Thyroid gland (tissue), 4 donors: ENCODE results near the gene ACVRL1. TPM values are rescaled to one million over a fixed set of nuclear protein-coding genes. Genes with fewer than 3 reads are reported as not detected.

ENCODE experiments used
- DNase-seq, 2 donors: peaks; one replicate each; pipeline ENCODE4 v3.0.0-alpha.2; 2019
- H3K27ac ChIP-seq, 3 donors: fragments of 200-600 bp; sonication (generic); 1 replicate in 2 of 3; 2 replicates in 1 of 3; pipeline ENCODE4 v1.5.1; 2016 to 2019; ENCODE audit warnings: mild to moderate bottlenecking in 1 of 3, moderate library complexity in 1 of 3
- H3K27me3 ChIP-seq: fragments of 200-600 bp; sonication (generic); one replicate; pipeline ENCODE4 v1.5.1; 2019
- H3K36me3 ChIP-seq, 2 donors: fragments of 200-600 bp; sonication (generic); one replicate each; pipeline ENCODE4 v1.5.1; 2016 to 2019
- H3K4me1 ChIP-seq, 2 donors: fragments of 200-600 bp; sonication (generic); one replicate each; pipeline ENCODE4 v1.5.1; 2017 to 2019
- H3K4me3 ChIP-seq, 3 donors: fragments of 200-600 bp; sonication (generic); replicated peaks in 1 of 3; 1 replicate in 2 of 3; 2 replicates in 1 of 3; pipeline ENCODE4 v1.5.1; 2016; ENCODE audit warnings: mild to moderate bottlenecking in 1 of 3
- H3K9me3 ChIP-seq: fragments of 200-600 bp; sonication (generic); one replicate; pipeline ENCODE4 v1.5.1; 2017
- POLR2A ChIP-seq, 2 donors: fragments of 450-650 bp; IDR thresholded peaks; one replicate each; pipeline ENCODE4 v1.6.1; 2017; ENCODE audit warnings: antibody characterized with exemption in 2 of 2, mild to moderate bottlenecking in 2 of 2, moderate library complexity in 1 of 2
- WGBS, 2 donors: methylation state at CpG; one replicate each; pipeline ENCODE4 v1.1.5; 2017; 5-methylcytosine and 5-hydroxymethylcytosine counted together
- intact Hi-C: fragments of 100-400 bp; cut with DNase I; formaldehyde crosslinking; loops from one replicate; pipeline ENCODE4 v1.15.1; 2023
- total RNA-seq, 4 donors: library from RNA; depleted of rRNA; stranded (reverse); fragments of >200 nt; gene quantifications; one replicate each; pipeline ENCODE4 v1.2.3, GENCODE V29; 2016
- TF ChIP-seq, protein P1 (sequence below), 6 experiments: fragments of 200-600 bp in 3 of 6; fragments of 450-650 bp in 3 of 6; sonication (generic) in 3 of 6; IDR thresholded peaks; one replicate each; pipeline ENCODE4 v1.5.1; 2016 to 2019; ENCODE audit warnings: antibody characterized with exemption in 6 of 6, mild to moderate bottlenecking in 2 of 6, inconsistent platforms in 1 of 6, moderate library complexity in 1 of 6

ACVRL1 gene
- total RNA-seq, 4 donors from 2014 or later = 61.9 to 133 (median 84.2) TPM

DNA sequence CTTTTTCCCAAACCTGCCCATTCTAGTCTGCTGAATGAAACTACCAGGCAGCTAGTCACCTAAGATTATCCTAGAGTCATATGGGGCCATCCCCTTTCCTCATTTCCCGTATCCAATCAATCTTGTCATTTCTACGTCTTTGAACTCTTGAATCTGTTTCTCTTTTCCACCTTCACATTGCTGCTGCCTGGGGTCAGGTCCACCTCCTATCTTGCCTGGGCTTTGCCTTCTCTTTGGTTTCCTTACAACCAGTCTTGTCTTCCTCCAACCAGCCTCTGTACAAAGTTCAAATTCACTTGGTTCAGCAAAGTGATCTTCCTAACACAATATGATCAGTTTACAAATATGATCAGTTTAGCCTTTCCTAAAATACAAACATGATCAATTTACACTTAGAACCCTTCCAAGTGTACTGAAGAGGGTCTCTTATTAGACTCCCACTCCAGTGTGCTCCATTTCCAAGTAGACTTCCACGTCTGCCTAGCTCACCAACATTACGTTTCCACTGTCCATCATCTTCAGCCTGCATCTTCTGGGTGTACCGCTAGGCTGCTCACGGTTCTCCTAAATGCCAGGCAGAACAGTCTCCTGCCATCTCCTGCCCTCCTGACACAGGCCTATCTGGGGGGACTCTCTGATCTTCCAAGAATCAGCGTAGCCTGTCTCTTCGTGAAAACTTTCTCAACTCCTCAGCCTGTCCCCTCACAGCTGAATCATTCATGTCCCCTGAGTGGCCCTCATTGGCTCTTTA lies 40.1 kb downstream of the ACVRL1 start:
- WGBS, 2 donors = 93 to 97% methylated on average over 8 of the region's 8 CpGs
- intact Hi-C loops = no loop called here
- Histone ChIP-seq H3K27ac (no peak overlapping the region), H3K4me3 (no peak overlapping the region), H3K9me3 (no peaks in the 10 kb centered on the region), H3K27me3 (no peaks in the 10 kb centered on the region), H3K36me3 (no peaks in the 10 kb centered on the region), H3K4me1 (peaks cover under 1 to 6% of the 10 kb centered on the region in 2 donors)
- no peak for DNase-seq
- no peak for TF ChIP-seq POLR2A (IDR thresholded peaks at IDR 0.05)
- TF ChIP-seq, protein P1, sequence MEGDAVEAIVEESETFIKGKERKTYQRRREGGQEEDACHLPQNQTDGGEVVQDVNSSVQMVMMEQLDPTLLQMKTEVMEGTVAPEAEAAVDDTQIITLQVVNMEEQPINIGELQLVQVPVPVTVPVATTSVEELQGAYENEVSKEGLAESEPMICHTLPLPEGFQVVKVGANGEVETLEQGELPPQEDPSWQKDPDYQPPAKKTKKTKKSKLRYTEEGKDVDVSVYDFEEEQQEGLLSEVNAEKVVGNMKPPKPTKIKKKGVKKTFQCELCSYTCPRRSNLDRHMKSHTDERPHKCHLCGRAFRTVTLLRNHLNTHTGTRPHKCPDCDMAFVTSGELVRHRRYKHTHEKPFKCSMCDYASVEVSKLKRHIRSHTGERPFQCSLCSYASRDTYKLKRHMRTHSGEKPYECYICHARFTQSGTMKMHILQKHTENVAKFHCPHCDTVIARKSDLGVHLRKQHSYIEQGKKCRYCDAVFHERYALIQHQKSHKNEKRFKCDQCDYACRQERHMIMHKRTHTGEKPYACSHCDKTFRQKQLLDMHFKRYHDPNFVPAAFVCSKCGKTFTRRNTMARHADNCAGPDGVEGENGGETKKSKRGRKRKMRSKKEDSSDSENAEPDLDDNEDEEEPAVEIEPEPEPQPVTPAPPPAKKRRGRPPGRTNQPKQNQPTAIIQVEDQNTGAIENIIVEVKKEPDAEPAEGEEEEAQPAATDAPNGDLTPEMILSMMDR (IDR thresholded peaks at IDR 0.05) = no peak

DNA sequence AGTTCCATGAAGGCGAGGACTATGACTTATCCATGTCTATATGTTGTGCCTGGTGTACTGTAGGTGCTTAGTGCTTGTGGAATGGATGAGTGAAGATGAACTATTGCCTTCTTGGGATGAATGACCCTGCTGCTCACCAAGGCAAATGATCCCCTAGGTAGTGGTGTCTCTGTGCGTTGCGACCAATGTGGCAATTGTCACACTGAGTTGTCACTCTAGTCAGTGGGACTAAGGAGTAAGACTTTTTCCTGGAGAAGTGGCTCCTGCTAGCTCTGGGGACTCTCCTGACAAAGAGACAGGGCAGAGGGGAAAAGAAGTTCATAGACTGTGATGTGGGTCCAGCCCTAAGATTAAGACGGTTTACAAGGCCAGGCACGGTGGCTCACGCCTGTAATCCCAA lies 40.8 kb downstream of the ACVRL1 start:
- H3K27ac ChIP-seq = no peak overlapping the region
- no peak for DNase-seq
- no peaks in the 10 kb centered on the region for H3K36me3 ChIP-seq
- intact Hi-C loops = no loop called here
- whole genome bisulfite sequencing, 2 donors = 93 to 96% methylated on average over 6 of the region's 6 CpGs
- peaks cover 4 to 7% of the 10 kb centered on the region in 2 donors for H3K4me1 ChIP-seq
- TF ChIP-seq, protein P1 (IDR thresholded peaks at IDR 0.05) = no peak
- no peak for TF ChIP-seq POLR2A (IDR thresholded peaks at IDR 0.05)
- no peaks in the 10 kb centered on the region for H3K9me3 ChIP-seq
- no peak overlapping the region for H3K4me3 ChIP-seq
- H3K27me3 ChIP-seq = no peaks in the 10 kb centered on the region

DNA sequence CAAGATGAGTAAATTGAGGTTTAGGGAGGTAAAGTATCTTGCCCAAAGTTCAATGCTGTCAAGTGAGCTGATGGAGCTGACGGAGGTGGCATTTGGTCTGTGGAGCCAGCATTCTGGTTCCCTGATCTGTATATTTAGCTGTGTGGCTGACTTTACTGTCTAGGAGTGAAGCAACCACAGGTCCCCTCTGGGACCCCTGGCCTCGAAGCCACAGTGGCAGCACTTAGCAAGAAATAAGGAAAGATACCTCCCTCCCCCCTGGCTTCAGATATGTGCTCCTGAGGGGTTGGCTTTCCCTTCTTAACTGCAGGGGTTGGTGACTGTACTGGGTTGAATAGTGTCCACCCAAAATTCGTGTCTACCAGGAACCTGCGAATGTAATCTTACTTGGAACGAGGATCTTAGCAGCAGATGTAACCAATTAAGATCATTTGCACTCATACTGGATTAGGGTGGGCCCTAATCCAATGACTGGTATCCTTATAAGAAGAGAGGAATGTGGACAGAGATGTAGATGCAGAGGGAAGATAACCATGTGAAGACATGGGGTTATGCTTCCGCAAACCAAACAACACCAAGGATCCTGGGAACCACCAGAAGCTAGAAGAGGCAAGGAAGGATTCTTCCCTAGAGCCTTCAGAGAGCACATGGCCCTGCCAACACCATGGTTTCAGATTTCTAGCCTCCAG lies 42.2 kb downstream of the ACVRL1 start:
- TF ChIP-seq POLR2A (IDR thresholded peaks at IDR 0.05) = no peak
- TF ChIP-seq, protein P1 (IDR thresholded peaks at IDR 0.05) = no peak
- no peak overlapping the region for H3K27ac ChIP-seq
- H3K4me1 ChIP-seq = peaks cover 18 to 19% of the 10 kb centered on the region in 2 donors
- no peaks in the 10 kb centered on the region for H3K9me3 ChIP-seq
- no peaks in the 10 kb centered on the region for H3K36me3 ChIP-seq
- H3K27me3 ChIP-seq = no peaks in the 10 kb centered on the region
- no peak for DNase-seq
- intact Hi-C loops = no loop called here
- WGBS, 2 donors = 72 to 75% methylated on average over 6 of the region's 6 CpGs
- no peak overlapping the region for H3K4me3 ChIP-seq

DNA sequence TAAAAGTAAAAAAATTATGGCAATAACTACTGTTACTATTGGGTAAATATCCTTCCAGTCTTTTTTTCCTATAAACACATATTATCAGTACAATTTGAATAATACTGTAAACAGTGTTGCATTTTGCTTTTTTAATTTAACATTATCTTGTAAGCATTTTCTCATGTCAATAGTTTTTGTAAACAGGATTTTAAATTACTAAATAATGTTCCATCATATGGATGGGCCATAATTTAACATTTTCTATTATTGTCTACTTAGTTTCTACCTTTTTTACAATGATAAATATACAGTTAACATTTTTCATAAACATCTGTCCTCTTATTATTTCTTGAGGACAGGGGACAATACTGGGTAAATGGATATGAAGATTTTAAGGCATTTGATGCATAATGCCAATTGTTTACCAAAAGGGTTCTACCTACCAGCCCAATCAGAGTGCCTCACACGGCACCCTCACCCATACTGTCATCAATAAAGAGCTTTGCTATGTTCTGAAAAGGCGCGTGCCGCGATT lies 43.4 kb downstream of the ACVRL1 start:
- Histone ChIP-seq H3K4me1 (peaks cover 26 to 31% of the 10 kb centered on the region in 2 donors), H3K36me3 (no peaks in the 10 kb centered on the region), H3K27ac (peak overlapping the region in 2 of 3 donors; percentile 13 to 56), H3K4me3 (peak overlapping the region in 2 of 3 donors; percentile 2 to 35), H3K9me3 (no peaks in the 10 kb centered on the region), H3K27me3 (no peaks in the 10 kb centered on the region)
- intact Hi-C loops = no loop called here
- WGBS, 2 donors = 2 to 5% methylated on average over 5 of the region's 5 CpGs
- no peak for DNase-seq
- no peak for TF ChIP-seq POLR2A (IDR thresholded peaks at IDR 0.05)
- TF ChIP-seq, protein P1 (IDR thresholded peaks at IDR 0.05) = no peak
